ENCODE measurements around the gene ACOX3. TPM values are rescaled to one million over a fixed set of nuclear protein-coding genes. Genes with fewer than 3 reads are reported as not detected.

ACOX3 gene
- total and polyA plus RNA-seq, 4 donors, result 11.4 to 24.6 (median 13.6) TPM

DNA sequence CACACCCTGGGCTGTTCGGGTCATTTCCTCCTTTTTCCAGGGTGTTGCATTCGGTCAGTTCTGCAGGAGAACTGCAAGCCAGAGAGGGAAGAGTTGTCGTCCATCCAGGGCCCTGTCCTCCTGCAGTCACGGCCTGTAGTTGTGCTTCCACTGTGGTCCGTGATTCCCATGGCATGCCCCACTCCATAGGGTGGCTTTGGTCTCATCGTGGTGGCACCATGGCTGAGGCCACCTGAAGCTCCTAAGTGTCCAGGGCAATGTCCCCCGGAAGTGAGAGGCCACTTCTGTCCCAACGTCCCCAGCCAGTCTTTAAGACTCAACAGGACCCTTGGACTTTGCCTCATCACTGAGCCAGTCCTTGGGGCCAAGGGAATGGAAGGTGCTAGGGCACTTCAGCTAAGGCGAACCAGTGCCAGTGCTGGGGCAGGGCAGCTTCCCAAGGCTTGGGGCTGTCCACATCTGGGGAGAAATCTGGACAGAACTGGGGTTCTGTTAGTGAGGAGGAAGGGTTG is 87.3 kb downstream of the ACOX3 start:
- Histone ChIP-seq H3K9ac (ENCODE audit: low read depth in 1 of 2, low read length in 2 of 2) (no peak overlapping the region), H3K27ac (ENCODE audit: low read depth in 1 of 2, low read length in 2 of 2) (no peak overlapping the region), H3K9me3 (ENCODE audit: control insufficient read depth in 4 of 4, low read length in 3 of 4) (no peaks in the 10 kb centered on the region), H3K27me3 (ENCODE audit: control insufficient read depth in 4 of 4, insufficient read depth in 4 of 4, low read length in 3 of 4) (no peaks in the 10 kb centered on the region), H3K4me1 (ENCODE audit: control insufficient read depth in 4 of 4, insufficient read depth in 4 of 4, low read length in 3 of 4) (no peaks in the 10 kb centered on the region), H3K4me3 (ENCODE audit: low read depth in 1 of 3, low read length in 3 of 3) (no peak overlapping the region), H3K36me3 (ENCODE audit: control insufficient read depth in 4 of 4, insufficient read depth in 3 of 4, low read depth in 1 of 4, low read length in 3 of 4) (no peaks in the 10 kb centered on the region)
- no peak for TF ChIP-seq SP1 (IDR thresholded peaks at IDR 0.05)
- TF ChIP-seq NR2F2 (IDR thresholded peaks at IDR 0.05), result no peak
- no peak for TF ChIP-seq RAD21 (IDR thresholded peaks at IDR 0.05)
- no peak for DNase-seq (ENCODE audit: low spot score)
- WGBS, result 87% methylated on average over 9 of the region's 9 CpGs

GRCh38 chr4:8352368-8353157 is 88.0 kb downstream of the ACOX3 start:
- TF ChIP-seq RAD21 (IDR thresholded peaks at IDR 0.05) (no peak), YY1 (IDR thresholded peaks at IDR 0.05) (no peak), EGR1 (IDR thresholded peaks at IDR 0.05; ENCODE audit: low read depth in 2 of 2) (no peak), TAF1 (conservative IDR thresholded peaks at IDR 0.05) (no peak), ZBTB33 (IDR thresholded peaks at IDR 0.05) (no peak), SP1 (IDR thresholded peaks at IDR 0.05) (no peak), JUND (IDR thresholded peaks at IDR 0.05) (no peak), HNF4A (conservative IDR thresholded peaks at IDR 0.05) (no peak), RXRA (IDR thresholded peaks at IDR 0.05) (no peak), FOXA1 (IDR thresholded peaks at IDR 0.05) (no peak), ATF3 (IDR thresholded peaks at IDR 0.05) (no peak), CTCF (IDR thresholded peaks at IDR 0.05; ENCODE audit: low read depth, low read length, missing input control) (no peak), HNF4G (IDR thresholded peaks at IDR 0.05) (no peak), NR2F2 (IDR thresholded peaks at IDR 0.05) (no peak), FOXA2 (IDR thresholded peaks at IDR 0.05) (no peak), GABPA (IDR thresholded peaks at IDR 0.05 in 1 of 2, conservative IDR thresholded peaks at IDR 0.05 in 1 of 2) (no peak)
- TF ChIP-seq, protein P1, sequence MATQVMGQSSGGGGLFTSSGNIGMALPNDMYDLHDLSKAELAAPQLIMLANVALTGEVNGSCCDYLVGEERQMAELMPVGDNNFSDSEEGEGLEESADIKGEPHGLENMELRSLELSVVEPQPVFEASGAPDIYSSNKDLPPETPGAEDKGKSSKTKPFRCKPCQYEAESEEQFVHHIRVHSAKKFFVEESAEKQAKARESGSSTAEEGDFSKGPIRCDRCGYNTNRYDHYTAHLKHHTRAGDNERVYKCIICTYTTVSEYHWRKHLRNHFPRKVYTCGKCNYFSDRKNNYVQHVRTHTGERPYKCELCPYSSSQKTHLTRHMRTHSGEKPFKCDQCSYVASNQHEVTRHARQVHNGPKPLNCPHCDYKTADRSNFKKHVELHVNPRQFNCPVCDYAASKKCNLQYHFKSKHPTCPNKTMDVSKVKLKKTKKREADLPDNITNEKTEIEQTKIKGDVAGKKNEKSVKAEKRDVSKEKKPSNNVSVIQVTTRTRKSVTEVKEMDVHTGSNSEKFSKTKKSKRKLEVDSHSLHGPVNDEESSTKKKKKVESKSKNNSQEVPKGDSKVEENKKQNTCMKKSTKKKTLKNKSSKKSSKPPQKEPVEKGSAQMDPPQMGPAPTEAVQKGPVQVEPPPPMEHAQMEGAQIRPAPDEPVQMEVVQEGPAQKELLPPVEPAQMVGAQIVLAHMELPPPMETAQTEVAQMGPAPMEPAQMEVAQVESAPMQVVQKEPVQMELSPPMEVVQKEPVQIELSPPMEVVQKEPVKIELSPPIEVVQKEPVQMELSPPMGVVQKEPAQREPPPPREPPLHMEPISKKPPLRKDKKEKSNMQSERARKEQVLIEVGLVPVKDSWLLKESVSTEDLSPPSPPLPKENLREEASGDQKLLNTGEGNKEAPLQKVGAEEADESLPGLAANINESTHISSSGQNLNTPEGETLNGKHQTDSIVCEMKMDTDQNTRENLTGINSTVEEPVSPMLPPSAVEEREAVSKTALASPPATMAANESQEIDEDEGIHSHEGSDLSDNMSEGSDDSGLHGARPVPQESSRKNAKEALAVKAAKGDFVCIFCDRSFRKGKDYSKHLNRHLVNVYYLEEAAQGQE (IDR thresholded peaks at IDR 0.05), result no peak
- TF ChIP-seq, protein P2, sequence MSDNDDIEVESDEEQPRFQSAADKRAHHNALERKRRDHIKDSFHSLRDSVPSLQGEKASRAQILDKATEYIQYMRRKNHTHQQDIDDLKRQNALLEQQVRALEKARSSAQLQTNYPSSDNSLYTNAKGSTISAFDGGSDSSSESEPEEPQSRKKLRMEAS (IDR thresholded peaks at IDR 0.05), result no peak
- DNase-seq (ENCODE audit: low spot score), result no peak

More at GRCh38 chr4:8352368-8353157, 88.0 kb downstream of the ACOX3 start:
- 75% methylated on average over 20 of the region's 20 CpGs for WGBS
- Histone ChIP-seq H3K4me3 (ENCODE audit: low read depth in 1 of 3, low read length in 3 of 3) (no peak overlapping the region), H3K27me3 (ENCODE audit: control insufficient read depth in 4 of 4, insufficient read depth in 4 of 4, low read length in 3 of 4) (no peaks in the 10 kb centered on the region), H3K27ac (ENCODE audit: low read depth in 1 of 2, low read length in 2 of 2) (no peak overlapping the region), H3K36me3 (ENCODE audit: control insufficient read depth in 4 of 4, insufficient read depth in 3 of 4, low read depth in 1 of 4, low read length in 3 of 4) (no peaks in the 10 kb centered on the region), H3K4me1 (ENCODE audit: control insufficient read depth in 4 of 4, insufficient read depth in 4 of 4, low read length in 3 of 4) (no peaks in the 10 kb centered on the region), H3K9ac (ENCODE audit: low read depth in 1 of 2, low read length in 2 of 2) (no peak overlapping the region), H3K9me3 (ENCODE audit: control insufficient read depth in 4 of 4, low read length in 3 of 4) (no peaks in the 10 kb centered on the region)

Data from liver (tissue), 9 donors.